ENCODE measurements around the gene KDM4C.
"Not testable (repeated sequence)": the region's sequence is repeated elsewhere in the genome, so short reads cannot be mapped to it uniquely, and the experiment has no call there.

The KDM4C gene

GRCh38 chr9:6766606-6767005 lies 8.8 kb downstream of the KDM4C start:
- ChIA-PET CTCF (no interaction called here), POLR2A (ENCODE audit: low non-redundant PET) (no interaction called here)
- no peak overlapping the region for H3K27ac ChIP-seq
- DNase-seq (ENCODE audit: low spot score) = no peak
- no peak for TF ChIP-seq CTCF (conservative IDR thresholded peaks at IDR 0.05; ENCODE audit: low read depth)

GRCh38 chr9:6768587-6768986 lies 10.8 kb downstream of the KDM4C start:
- CTCF ChIA-PET = interaction anchor here (0.6 kb wide), 1 partner anchor 167 kb away, joined by 4 read pairs; no protein-coding TSS in a partner anchor
- POLR2A ChIA-PET (ENCODE audit: low non-redundant PET) = not testable (repeated sequence)

GRCh38 chr9:6771722-6772121 lies 13.9 kb downstream of the KDM4C start:
- no peak for TF ChIP-seq CTCF (conservative IDR thresholded peaks at IDR 0.05; ENCODE audit: low read depth)
- ChIA-PET CTCF (no interaction called here), POLR2A (ENCODE audit: low non-redundant PET) (no interaction called here)
- H3K27ac ChIP-seq = no peak overlapping the region
- no peak for DNase-seq (ENCODE audit: low spot score)

More at GRCh38 chr9:6768587-6768986, 10.8 kb downstream of the KDM4C start:
- H3K27ac ChIP-seq; DNase-seq (ENCODE audit: low spot score): not testable (repeated sequence)

GRCh38 chr9:6777213-6777902 lies 19.6 kb downstream of the KDM4C start:
- ChIA-PET CTCF (no interaction called here), POLR2A (ENCODE audit: low non-redundant PET) (no interaction called here)
- DNase-seq (ENCODE audit: low spot score) = no peak
- no peak for TF ChIP-seq CTCF (conservative IDR thresholded peaks at IDR 0.05; ENCODE audit: low read depth)
- H3K27ac ChIP-seq = no peak overlapping the region

- no peak for DNase-seq (ENCODE audit: low spot score)
- ChIA-PET CTCF (no interaction called here), POLR2A (ENCODE audit: low non-redundant PET) (no interaction called here)
- no peak for TF ChIP-seq CTCF (conservative IDR thresholded peaks at IDR 0.05; ENCODE audit: low read depth)
- no peak overlapping the region for H3K27ac ChIP-seq
Observed at GRCh38 chr9:6779417-6780241, 21.9 kb downstream of the KDM4C start.

GRCh38 chr9:6780690-6781089 lies 22.9 kb downstream of the KDM4C start:
- no peak for DNase-seq (ENCODE audit: low spot score)
- ChIA-PET POLR2A (ENCODE audit: low non-redundant PET) (no interaction called here), CTCF (no interaction called here)
- no peak for TF ChIP-seq CTCF (conservative IDR thresholded peaks at IDR 0.05; ENCODE audit: low read depth)
- H3K27ac ChIP-seq = no peak overlapping the region

- TF ChIP-seq CTCF (conservative IDR thresholded peaks at IDR 0.05; ENCODE audit: low read depth) = no peak
- ChIA-PET POLR2A (ENCODE audit: low non-redundant PET) (no interaction called here), CTCF (no interaction called here)
- H3K27ac ChIP-seq = no peak overlapping the region
- DNase-seq (ENCODE audit: low spot score) = no peak
Observed at GRCh38 chr9:6781476-6781875, 23.7 kb downstream of the KDM4C start.
